Activated T-cell treated with anti-CD3 and anti-CD28 coated beads, Interleukin-2, amount 50 U/mL, for 4 hours (primary cell): ENCODE results near the gene FOXQ1. TPM values are rescaled to one million over a fixed set of nuclear protein-coding genes. Genes with fewer than 3 reads are reported as not detected.

ENCODE experiments used
- ATAC-seq, 2 donors: fragments of 200-7000 bp; cut with Tn5 transposase; one replicate each; pipeline ENCODE4 v1.10.0; 2021
- DNase-seq: peaks from one replicate; pipeline ENCODE4 v3.0.0-alpha.2; 2020
- H3K27me3 Mint-ChIP-seq: one replicate; pipeline ENCODE4 v1.8.0; 2021; ENCODE audit warnings: low read depth, mixed read lengths
- H3K36me3 Mint-ChIP-seq: one replicate; pipeline ENCODE4 v1.8.0; 2022; ENCODE audit warnings: mixed read lengths; ENCODE audit not compliant: insufficient read depth
- H3K4me1 Mint-ChIP-seq: one replicate; pipeline ENCODE4 v1.8.0; 2021; ENCODE audit warnings: low read depth, mixed read lengths
- H3K4me3 Mint-ChIP-seq: one replicate; pipeline ENCODE4 v1.8.0; 2021; ENCODE audit warnings: mild to moderate bottlenecking, moderate library complexity, mixed read lengths
- H3K9me3 Mint-ChIP-seq: one replicate; pipeline ENCODE4 v1.8.0; 2021; ENCODE audit warnings: mixed read lengths
- total RNA-seq, 3 donors: library from RNA; stranded (reverse); gene quantifications; one replicate each; pipeline ENCODE4 v1.2.1, GENCODE V29; 2021

FOXQ1 gene
- not detected for total RNA-seq

- DNase-seq (no peak), ATAC-seq (peak; percentile 13 to 31)
- Mint-ChIP-seq H3K4me3 (peak within 1 kb of the TSS; percentile 65), H3K36me3 (no peaks in the 10 kb centered on the region), H3K9me3 (no peaks in the 10 kb centered on the region), H3K27me3 (peaks cover 73% of the 10 kb centered on the region), H3K4me1 (peaks cover 28% of the 10 kb centered on the region)
Measured at GRCh38 chr6:1311400-1312202, at the start of gene FOXQ1. FOXQ1 (plus strand) TSS chr6:1312098; CDS start chr6:1312705, 607 bp downstream.

GRCh38 chr6:1262704-1263038 lies 49.2 kb upstream of the FOXQ1 start:
- ATAC-seq (no peak), DNase-seq (no peak)
- Mint-ChIP-seq H3K4me1 (no peaks in the 10 kb centered on the region), H3K4me3 (no peak overlapping the region), H3K36me3 (no peaks in the 10 kb centered on the region), H3K9me3 (no peaks in the 10 kb centered on the region), H3K27me3 (peaks cover 5% of the 10 kb centered on the region)

- H3K4me1 Mint-ChIP-seq = no peaks in the 10 kb centered on the region
- H3K36me3 Mint-ChIP-seq = no peaks in the 10 kb centered on the region
- DNase-seq = no peak
- no peak for ATAC-seq
- no peaks in the 10 kb centered on the region for H3K9me3 Mint-ChIP-seq
- no peak overlapping the region for H3K4me3 Mint-ChIP-seq
- H3K27me3 Mint-ChIP-seq = peaks cover 5% of the 10 kb centered on the region
Measured at GRCh38 chr6:1263039-1263849, 48.7 kb upstream of the FOXQ1 start.

GRCh38 chr6:1263850-1264377 lies 48.0 kb upstream of the FOXQ1 start:
- H3K4me3 Mint-ChIP-seq = no peak overlapping the region
- DNase-seq = no peak
- H3K36me3 Mint-ChIP-seq = no peaks in the 10 kb centered on the region
- H3K9me3 Mint-ChIP-seq = no peaks in the 10 kb centered on the region
- no peaks in the 10 kb centered on the region for H3K4me1 Mint-ChIP-seq
- ATAC-seq = no peak
- peaks cover 5% of the 10 kb centered on the region for H3K27me3 Mint-ChIP-seq

GRCh38 chr6:1264619-1265445 lies 47.1 kb upstream of the FOXQ1 start:
- Mint-ChIP-seq H3K27me3 (peaks cover 1% of the 10 kb centered on the region), H3K4me3 (no peak overlapping the region), H3K36me3 (no peaks in the 10 kb centered on the region), H3K9me3 (no peaks in the 10 kb centered on the region), H3K4me1 (no peaks in the 10 kb centered on the region)
- DNase-seq = no peak
- ATAC-seq = no peak

GRCh38 chr6:1266686-1267056 lies 45.2 kb upstream of the FOXQ1 start:
- no peak for DNase-seq
- no peak for ATAC-seq
- Mint-ChIP-seq H3K4me1 (no peaks in the 10 kb centered on the region), H3K36me3 (no peaks in the 10 kb centered on the region), H3K9me3 (peaks cover under 1% of the 10 kb centered on the region), H3K4me3 (no peak overlapping the region), H3K27me3 (peaks cover 2% of the 10 kb centered on the region)

GRCh38 chr6:1267057-1267732 lies 44.7 kb upstream of the FOXQ1 start:
- no peaks in the 10 kb centered on the region for H3K36me3 Mint-ChIP-seq
- no peak for DNase-seq
- peaks cover 5% of the 10 kb centered on the region for H3K27me3 Mint-ChIP-seq
- peaks cover 6% of the 10 kb centered on the region for H3K9me3 Mint-ChIP-seq
- ATAC-seq = no peak
- no peaks in the 10 kb centered on the region for H3K4me1 Mint-ChIP-seq
- no peak overlapping the region for H3K4me3 Mint-ChIP-seq

- Mint-ChIP-seq H3K36me3 (no peaks in the 10 kb centered on the region), H3K4me1 (no peaks in the 10 kb centered on the region), H3K4me3 (no peak overlapping the region), H3K27me3 (peaks cover 10% of the 10 kb centered on the region), H3K9me3 (peaks cover 9% of the 10 kb centered on the region)
- DNase-seq (no peak), ATAC-seq (no peak)
Measured at GRCh38 chr6:1267790-1268762, 43.8 kb upstream of the FOXQ1 start.

GRCh38 chr6:1271071-1271763 lies 40.7 kb upstream of the FOXQ1 start:
- peaks cover 9% of the 10 kb centered on the region for H3K9me3 Mint-ChIP-seq
- no peaks in the 10 kb centered on the region for H3K4me1 Mint-ChIP-seq
- ATAC-seq (no peak), DNase-seq (no peak)
- H3K36me3 Mint-ChIP-seq = no peaks in the 10 kb centered on the region
- peaks cover 14% of the 10 kb centered on the region for H3K27me3 Mint-ChIP-seq
- no peak overlapping the region for H3K4me3 Mint-ChIP-seq

GRCh38 chr6:1278061-1278720 lies 33.7 kb upstream of the FOXQ1 start:
- no peaks in the 10 kb centered on the region for H3K36me3 Mint-ChIP-seq
- H3K27me3 Mint-ChIP-seq = peaks cover 10% of the 10 kb centered on the region
- DNase-seq (no peak), ATAC-seq (no peak)
- no peaks in the 10 kb centered on the region for H3K9me3 Mint-ChIP-seq
- no peaks in the 10 kb centered on the region for H3K4me1 Mint-ChIP-seq
- no peak overlapping the region for H3K4me3 Mint-ChIP-seq

- Mint-ChIP-seq H3K9me3 (no peaks in the 10 kb centered on the region), H3K4me3 (no peak overlapping the region), H3K4me1 (no peaks in the 10 kb centered on the region), H3K27me3 (peaks cover 13% of the 10 kb centered on the region), H3K36me3 (no peaks in the 10 kb centered on the region)
- no peak for DNase-seq
- ATAC-seq = no peak
Measured at GRCh38 chr6:1279065-1279464, 32.8 kb upstream of the FOXQ1 start.

GRCh38 chr6:1280666-1281300 lies 31.1 kb upstream of the FOXQ1 start:
- ATAC-seq (no peak), DNase-seq (no peak)
- Mint-ChIP-seq H3K4me3 (no peak overlapping the region), H3K4me1 (no peaks in the 10 kb centered on the region), H3K36me3 (no peaks in the 10 kb centered on the region), H3K9me3 (no peaks in the 10 kb centered on the region), H3K27me3 (peaks cover 12% of the 10 kb centered on the region)
